Bronchial epithelial cell (primary cell): ENCODE data around the gene GPX4. TPM values are rescaled to one million over a fixed set of nuclear protein-coding genes. Genes with fewer than 3 reads are reported as not detected.

Experiments
- DNase-seq: peaks from one replicate; pipeline ENCODE4 v3.0.0-alpha.2; 2010; ENCODE audit warnings: low read depth
- FAIRE-seq: peaks from 2 replicates; lab custom pipeline; 2011; peaks lifted over from hg19 to GRCh38; lab: Jason Lieb, UNC
- H3K27me3 ChIP-seq: 2 replicates; pipeline ENCODE4 v1.5.1; 2011; ENCODE audit warnings: low read length; ENCODE audit not compliant: control insufficient read depth, insufficient read depth
- H3K36me3 ChIP-seq: 2 replicates; pipeline ENCODE4 v1.5.1; 2011; ENCODE audit warnings: low read length; ENCODE audit not compliant: control insufficient read depth, insufficient read depth
- H3K4me3 ChIP-seq: 2 replicates; pipeline ENCODE4 v1.5.1; 2011; ENCODE audit warnings: mild to moderate bottlenecking, low read depth, low read length, control low read depth
- CTCF ChIP-seq: IDR thresholded peaks from 2 replicates; pipeline ENCODE4 v1.5.1; 2011; ENCODE audit warnings: mild to moderate bottlenecking, moderate library complexity, low read length, control low read depth, inconsistent platforms; ENCODE audit not compliant: insufficient read depth, severe bottlenecking
- total RNA-seq: library from RNA; depleted of rRNA; stranded (reverse); fragments of >200 nt; gene quantifications from 2 replicates; pipeline ENCODE4 v1.2.1, GENCODE V29; 2014

Gene GPX4
- total RNA-seq, 1 donor from 2014 or later, result 291 TPM

GRCh38 chr19:1107661-1108261 is 4.0 kb downstream of the GPX4 start:
- Histone ChIP-seq H3K27me3 (no peaks in the 10 kb centered on the region), H3K4me3 (no peak overlapping the region), H3K36me3 (peaks cover 20% of the 10 kb centered on the region)
- no peak for TF ChIP-seq CTCF
- no peak for FAIRE-seq
- no peak for DNase-seq

GRCh38 chr19:1108291-1109031 is 4.7 kb downstream of the GPX4 start:
- DNase-seq, result no peak
- Histone ChIP-seq H3K36me3 (peaks cover 23% of the 10 kb centered on the region), H3K4me3 (no peak overlapping the region), H3K27me3 (no peaks in the 10 kb centered on the region)
- FAIRE-seq, result no peak
- TF ChIP-seq CTCF, result no peak

DNA sequence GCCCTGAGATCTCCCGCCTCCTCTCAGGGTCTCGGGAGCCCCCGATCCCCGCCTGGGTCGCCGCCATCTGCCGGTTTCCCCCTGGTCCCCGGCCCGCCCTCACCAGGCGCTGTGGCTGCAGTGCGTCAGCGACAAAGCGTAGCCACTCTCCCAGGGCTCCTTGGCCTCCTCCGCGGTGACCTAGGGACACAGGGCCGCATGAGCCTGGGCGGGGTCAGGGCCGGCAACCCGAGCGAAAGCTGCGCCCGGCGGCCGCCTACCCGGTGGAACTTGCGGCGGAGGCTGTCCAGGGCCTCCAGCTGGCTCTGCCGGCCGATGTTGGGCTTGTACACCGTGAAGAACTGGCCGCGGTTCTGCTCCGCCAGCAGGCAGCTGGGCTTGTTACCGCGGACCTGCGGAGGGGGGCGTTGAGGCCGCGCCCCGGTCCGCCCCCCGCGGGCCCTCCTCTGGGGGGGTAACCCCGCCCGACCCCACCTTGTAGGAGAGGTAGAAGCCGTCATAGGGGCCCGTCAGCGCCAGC is 5.3 kb downstream of the GPX4 start:
- Histone ChIP-seq H3K36me3 (peaks cover 28% of the 10 kb centered on the region), H3K27me3 (no peaks in the 10 kb centered on the region), H3K4me3 (no peak overlapping the region)
- FAIRE-seq (no peak), DNase-seq (no peak)
- TF ChIP-seq CTCF, result no peak

- no peak for TF ChIP-seq CTCF
- Histone ChIP-seq H3K36me3 (peaks cover 31% of the 10 kb centered on the region), H3K27me3 (no peaks in the 10 kb centered on the region), H3K4me3 (no peak overlapping the region)
- no peak for DNase-seq
- FAIRE-seq, result no peak
These were observed 6.2 kb downstream of the GPX4 start for GRCh38 chr19:1109697-1110671.

DNA sequence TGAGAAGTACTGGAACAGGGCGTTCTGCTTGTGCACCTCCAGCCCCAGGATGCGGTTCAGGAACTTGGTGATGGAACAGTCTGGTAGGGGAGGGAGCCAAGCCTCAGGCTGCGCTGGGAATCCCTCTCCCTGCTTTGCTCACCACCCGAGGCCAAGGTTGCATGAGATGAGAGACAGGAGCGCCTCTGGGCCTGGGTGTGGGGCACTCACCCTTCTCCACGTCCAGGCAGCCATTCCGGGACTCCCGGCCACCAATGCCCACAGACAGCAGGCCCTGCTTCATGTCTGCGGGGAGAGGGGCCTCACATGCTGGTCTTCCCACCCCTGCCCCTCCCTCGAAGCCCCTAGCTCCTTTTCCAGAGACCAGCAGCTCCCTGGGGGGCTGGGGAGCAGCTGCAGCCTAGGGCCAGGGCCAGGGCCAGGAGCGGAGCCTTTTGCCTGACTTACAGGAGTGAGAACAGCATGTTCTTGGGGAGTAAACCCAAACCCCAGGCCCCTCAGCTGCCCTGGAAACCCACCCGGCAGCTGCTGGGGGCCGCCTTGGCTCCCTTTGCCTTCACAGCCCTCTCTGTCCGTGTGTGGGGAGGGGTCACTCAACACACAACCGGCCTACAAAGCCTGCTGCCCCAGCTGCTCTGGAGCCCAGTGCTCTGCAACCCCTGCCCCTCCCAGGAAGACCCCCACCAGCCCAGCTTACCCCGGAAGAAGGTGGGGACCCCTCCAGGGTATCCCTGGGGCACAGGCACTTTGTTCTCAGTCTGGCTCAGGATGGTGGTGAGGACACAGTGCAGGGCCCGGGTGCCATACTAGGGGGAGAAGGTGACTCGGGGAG is 7.2 kb downstream of the GPX4 start:
- Histone ChIP-seq H3K27me3 (no peaks in the 10 kb centered on the region), H3K36me3 (peaks cover 32% of the 10 kb centered on the region), H3K4me3 (no peak overlapping the region)
- FAIRE-seq (peak; percentile 32), DNase-seq (no peak)
- no peak for TF ChIP-seq CTCF
